K562 (cell line): ENCODE data around the gene BCAS1. TPM values are rescaled to one million over a fixed set of nuclear protein-coding genes. Genes with fewer than 3 reads are reported as not detected.

ENCODE experiments used
- GTF2E2 ChIP-seq: fragments of 200-800 bp; sonication (Bioruptor generic); IDR thresholded peaks from 2 replicates; pipeline ENCODE4 v1.6.1; 2016; ENCODE audit warnings: missing genetic modification characterization, missing compliant biosample characterization
- NFRKB ChIP-seq: fragments of 450-650 bp; IDR thresholded peaks from 2 replicates; pipeline ENCODE4 v1.6.1; 2016; ENCODE audit warnings: low read depth
- POLR2AphosphoS2 ChIP-seq: IDR thresholded peaks from 2 replicates; pipeline ENCODE4 v1.6.1; 2012; ENCODE audit warnings: low read length, improper control_type of control experiment
- SMAD1 ChIP-seq: fragments of 150-350 bp; IDR thresholded peaks from 2 replicates; pipeline ENCODE4 v1.6.1; 2014; ENCODE audit warnings: low read length, low read depth; ENCODE audit not compliant: partially characterized antibody
- SMARCA4 ChIP-seq: fragments of 450-650 bp; IDR thresholded peaks from 2 replicates; pipeline ENCODE4 v1.6.1; 2016
- SREBF2 ChIP-seq: sonication (generic); formaldehyde crosslinking; IDR thresholded peaks from 2 replicates; pipeline ENCODE4 v1.4.0; 2020; ENCODE audit warnings: mild to moderate bottlenecking, missing genetic modification reagents
- SRSF9 ChIP-seq: fragments of 200-400 bp; formaldehyde crosslinking; IDR thresholded peaks from 2 replicates; pipeline ENCODE4 v1.6.1; 2017; ENCODE audit warnings: low read depth, low read length, borderline replicate concordance
- TSC22D4 ChIP-seq: fragments of 450-650 bp; IDR thresholded peaks from 2 replicates; pipeline ENCODE4 v1.6.1; 2016; ENCODE audit warnings: missing genetic modification characterization, missing biosample characterization, control low read depth
- ZNF324 ChIP-seq: fragments of 250-450 bp; sonication (Bioruptor Pico); IDR thresholded peaks from 2 replicates; pipeline ENCODE4 v1.4.0; 2020; ENCODE audit warnings: mild to moderate bottlenecking
- ZNF589 ChIP-seq: fragments of 200-800 bp; sonication (Bioruptor generic); IDR thresholded peaks from 2 replicates; pipeline ENCODE4 v1.6.1; 2016; ENCODE audit warnings: low read depth, missing genetic modification characterization, missing compliant biosample characterization
- polyA plus RNA-seq, 8 experiments: library from polyadenylated mRNA; depleted of rRNA in 4 of 8; stranded (reverse) in 5 of 8; unstranded in 3 of 8; fragments of >200 nt; fragmentation: Nextera tagmentation in 2 of 8; fragmentation: Illumina TruSeq in 1 of 8; extraction: Ambion mirVana in 2 of 8; extraction: Trizol in 1 of 8; gene quantifications; 2 replicates each; pipeline versions ENCODE4 v1.2.1 to v1.2.3, GENCODE V29; 2011 to 2014; ENCODE audit warnings: inconsistent platforms in 1 of 8, missing spikeins in 1 of 8
- total RNA-seq, 7 experiments: library from RNA; depleted of rRNA in 6 of 7; stranded (reverse); fragments of >200 nt in 6 of 7; fragmentation: Illumina TruSeq in 2 of 7; extraction: Trizol in 2 of 7; gene quantifications; 2 replicates each; pipeline versions ENCODE4 v1.2.1 to v1.2.3, GENCODE V29; 2011 to 2021; ENCODE audit warnings: low replicate concordance in 1 of 7
- TF ChIP-seq, protein P1 (sequence below), 2 experiments: fragments of 450-650 bp; IDR thresholded peaks; 2 replicates each; pipeline ENCODE4 v1.6.1; 2016; ENCODE audit warnings: mild to moderate bottlenecking in 2 of 2, borderline replicate concordance in 1 of 2, low read depth in 1 of 2, moderate library complexity in 1 of 2

The BCAS1 gene
- total and polyA plus RNA-seq, 9 of the 15 experiments (the other 6 are each of a cell fraction or from before 2014, with no cell fraction given) = 0.18 to 2.3 (median 0.93) TPM

DNA sequence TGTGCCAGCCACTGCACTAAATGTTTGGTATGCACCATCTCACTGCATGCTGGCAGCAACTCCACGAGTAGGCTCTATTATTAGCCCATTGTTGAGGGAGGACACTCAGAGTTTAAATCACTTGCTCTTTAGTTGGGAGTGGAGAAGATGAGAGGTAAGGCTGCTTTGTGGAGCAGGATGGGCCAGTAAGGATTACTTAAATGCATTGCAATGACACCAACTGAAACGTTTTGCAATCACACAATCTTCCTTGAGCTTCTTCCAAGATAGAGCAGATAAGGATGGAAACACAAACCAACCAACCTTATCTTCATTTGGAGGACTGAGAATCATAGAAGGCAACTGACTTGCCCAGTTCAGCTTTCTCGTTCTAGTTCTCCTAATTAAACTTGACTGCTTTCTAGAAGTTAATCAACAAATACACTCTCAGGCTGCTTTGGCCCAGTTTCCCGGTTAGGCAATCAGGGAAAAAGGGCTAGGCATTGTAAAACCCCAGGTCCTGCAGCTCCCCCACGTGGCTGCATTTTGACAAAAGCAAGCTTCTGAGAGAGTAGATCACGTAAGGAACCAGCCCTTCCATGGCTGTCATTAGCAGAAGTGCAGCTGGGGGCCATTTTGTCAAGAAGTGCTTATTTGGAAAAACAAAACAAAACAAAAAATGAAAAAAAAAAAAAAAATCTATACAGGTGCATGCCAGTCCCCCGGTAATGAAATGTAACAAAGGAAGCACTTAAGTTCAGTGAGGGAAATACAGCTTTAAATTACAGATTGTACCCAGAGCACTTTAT lies 130.6 kb downstream of the BCAS1 start (continued):
- TF ChIP-seq NFRKB (peak; percentile 92), SRSF9 (no peak), SMARCA4 (peak; percentile 24; the same call in 1 of the 2 replicates), ZNF324 (0 out of 2 replicates have a peak, but pooled peaks have one; percentile 45), SMAD1 (no peak), GTF2E2 (tag) (no peak), ZNF589 (CRISPR knock-in tag) (peak; percentile 79; the same call in 1 of the 2 replicates), SREBF2 (no peak), POLR2AphosphoS2 (no peak), TSC22D4 (no peak)
- TF ChIP-seq, protein P1, sequence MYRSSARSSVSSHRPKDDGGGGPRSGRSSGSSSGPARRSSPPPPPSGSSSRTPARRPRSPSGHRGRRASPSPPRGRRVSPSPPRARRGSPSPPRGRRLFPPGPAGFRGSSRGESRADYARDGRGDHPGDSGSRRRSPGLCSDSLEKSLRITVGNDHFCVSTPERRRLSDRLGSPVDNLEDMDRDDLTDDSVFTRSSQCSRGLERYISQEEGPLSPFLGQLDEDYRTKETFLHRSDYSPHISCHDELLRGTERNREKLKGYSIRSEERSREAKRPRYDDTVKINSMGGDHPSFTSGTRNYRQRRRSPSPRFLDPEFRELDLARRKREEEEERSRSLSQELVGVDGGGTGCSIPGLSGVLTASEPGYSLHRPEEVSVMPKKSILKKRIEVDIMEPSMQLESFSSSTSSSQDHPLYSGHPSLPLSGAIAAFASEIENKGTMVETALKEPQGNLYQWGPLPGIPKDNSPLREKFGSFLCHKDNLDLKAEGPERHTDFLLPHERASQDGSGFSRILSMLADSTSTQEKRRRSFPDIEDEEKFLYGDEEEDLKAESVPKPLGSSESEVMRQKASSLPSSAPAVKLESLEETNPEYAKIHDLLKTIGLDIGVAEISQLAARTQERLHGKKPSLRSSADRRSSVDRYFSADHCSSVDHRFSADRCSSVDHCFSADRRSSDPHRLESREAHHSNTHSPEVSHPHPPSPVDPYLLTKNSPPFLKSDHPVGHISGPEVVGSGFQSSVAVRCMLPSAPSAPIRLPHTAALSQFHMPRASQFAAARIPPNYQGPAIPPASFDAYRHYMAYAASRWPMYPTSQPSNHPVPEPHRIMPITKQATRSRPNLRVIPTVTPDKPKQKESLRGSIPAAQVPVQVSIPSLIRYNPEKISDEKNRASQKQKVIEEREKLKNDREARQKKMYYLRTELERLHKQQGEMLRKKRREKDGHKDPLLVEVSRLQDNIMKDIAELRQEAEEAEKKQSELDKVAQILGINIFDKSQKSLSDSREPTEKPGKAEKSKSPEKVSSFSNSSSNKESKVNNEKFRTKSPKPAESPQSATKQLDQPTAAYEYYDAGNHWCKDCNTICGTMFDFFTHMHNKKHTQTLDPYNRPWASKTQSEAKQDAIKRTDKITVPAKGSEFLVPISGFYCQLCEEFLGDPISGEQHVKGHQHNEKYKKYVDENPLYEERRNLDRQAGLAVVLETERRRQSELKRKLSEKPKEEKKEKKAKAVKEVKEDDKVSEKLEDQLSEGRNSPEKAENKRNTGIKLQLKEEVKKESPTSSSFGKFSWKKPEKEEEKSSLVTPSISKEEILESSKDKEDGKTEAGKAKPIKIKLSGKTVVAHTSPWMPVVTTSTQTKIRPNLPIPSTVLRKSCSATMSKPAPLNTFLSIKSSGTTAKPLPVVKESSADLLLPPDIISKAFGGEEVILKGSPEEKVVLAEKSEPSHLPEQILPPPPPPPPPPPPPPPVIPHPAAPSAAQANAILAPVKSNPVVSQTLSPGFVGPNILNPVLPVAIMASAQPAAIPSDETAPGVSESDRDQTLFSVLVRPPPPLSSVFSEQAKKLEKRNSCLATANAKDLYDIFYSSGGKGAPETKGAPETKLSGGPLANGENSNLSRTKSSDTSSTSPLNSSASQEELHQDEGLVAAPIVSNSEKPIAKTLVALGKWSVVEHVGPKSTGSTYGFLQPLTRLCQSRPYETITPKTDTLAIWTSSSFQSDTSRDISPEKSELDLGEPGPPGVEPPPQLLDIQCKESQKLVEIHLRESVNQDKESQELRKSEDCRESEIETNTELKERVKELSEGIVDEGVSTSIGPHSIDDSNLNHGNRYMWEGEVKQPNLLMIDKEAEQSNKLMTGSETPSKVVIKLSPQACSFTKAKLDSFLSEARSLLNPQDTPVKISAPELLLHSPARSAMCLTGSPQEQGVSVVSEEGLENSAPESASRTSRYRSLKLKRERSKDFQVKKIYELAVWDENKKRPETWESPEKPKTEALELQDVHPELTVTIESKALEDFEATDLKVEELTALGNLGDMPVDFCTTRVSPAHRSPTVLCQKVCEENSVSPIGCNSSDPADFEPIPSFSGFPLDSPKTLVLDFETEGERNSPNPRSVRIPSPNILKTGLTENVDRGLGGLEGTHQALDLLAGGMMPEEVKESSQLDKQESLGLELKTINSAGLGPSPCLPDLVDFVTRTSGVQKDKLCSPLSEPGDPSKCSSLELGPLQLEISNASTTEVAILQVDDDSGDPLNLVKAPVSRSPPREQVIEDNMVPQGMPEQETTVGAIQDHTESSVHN (IDR thresholded peaks at IDR 0.05; ENCODE audit: borderline replicate concordance in 1 of 2, low read depth in 1 of 2) = no peak
